Gastroesophageal sphincter (tissue), 4 donors: ENCODE data around the gene C9orf50. TPM values are rescaled to one million over a fixed set of nuclear protein-coding genes. Genes with fewer than 3 reads are reported as not detected.

Experiments
- ATAC-seq: fragments of 150-250 bp; one replicate; pipeline ENCODE4 v1.9.1; 2016; ENCODE audit warnings: mild to moderate bottlenecking, moderate library complexity
- H3K27ac ChIP-seq, 4 donors: fragments of 200-600 bp; sonication (generic) in 3 of 4; 1 replicate in 3 of 4; 2 replicates in 1 of 4; pipeline ENCODE4 v1.5.1; 2016 to 2019
- H3K27me3 ChIP-seq: fragments of 200-600 bp; sonication (generic); one replicate; pipeline ENCODE4 v1.5.1; 2019
- H3K36me3 ChIP-seq, 2 donors: fragments of 200-600 bp; sonication (generic); one replicate each; pipeline ENCODE4 v1.5.1; 2019; ENCODE audit warnings: control low read depth in 1 of 2
- H3K4me1 ChIP-seq, 3 donors: fragments of 200-600 bp; sonication (generic); 1 replicate in 2 of 3; 2 replicates in 1 of 3; pipeline ENCODE4 v1.5.1; 2016 to 2019; ENCODE audit warnings: control low read depth in 2 of 3
- H3K4me3 ChIP-seq, 2 donors: fragments of 200-600 bp; sonication (generic); one replicate each; pipeline ENCODE4 v1.5.1; 2019; ENCODE audit warnings: mild to moderate bottlenecking in 1 of 2, moderate library complexity in 1 of 2
- H3K9me3 ChIP-seq, 3 donors: fragments of 200-600 bp; sonication (generic); one replicate each; pipeline ENCODE4 v1.5.1; 2017 to 2019; ENCODE audit warnings: control low read depth in 2 of 3
- CTCF ChIP-seq, 4 experiments: fragments of 200-600 bp in 2 of 4; fragments of 450-650 bp in 2 of 4; sonication (generic) in 1 of 4; IDR thresholded peaks; one replicate each; pipeline ENCODE4 v1.5.1; 2017 to 2019; ENCODE audit warnings: antibody characterized with exemption in 4 of 4, mild to moderate bottlenecking in 2 of 4, moderate library complexity in 2 of 4
- EP300 ChIP-seq: sonication (generic); formaldehyde crosslinking; IDR thresholded peaks from one replicate; pipeline ENCODE4 v1.6.1; 2017; ENCODE audit warnings: antibody characterized with exemption, mild to moderate bottlenecking
- POLR2A ChIP-seq, 2 donors: fragments of 450-650 bp; IDR thresholded peaks; one replicate each; pipeline ENCODE4 v1.6.1; 2017; ENCODE audit warnings: antibody characterized with exemption in 2 of 2, mild to moderate bottlenecking in 2 of 2, moderate library complexity in 1 of 2
- POLR2AphosphoS5 ChIP-seq: sonication (generic); formaldehyde crosslinking; IDR thresholded peaks from one replicate; pipeline ENCODE4 v1.6.1; 2017; ENCODE audit warnings: antibody characterized with exemption
- WGBS, 2 donors: methylation state at CpG; one replicate each; pipeline ENCODE4 v1.1.5; 2018; ENCODE audit warnings: low coverage in 1 of 2; 5-methylcytosine and 5-hydroxymethylcytosine counted together
- total RNA-seq, 4 donors: library from RNA; depleted of rRNA; stranded (reverse); fragments of >200 nt; gene quantifications; one replicate each; pipeline ENCODE4 v1.1.0, GENCODE V29; 2016

Gene C9orf50
- total RNA-seq, 4 donors from 2014 or later: 0.27 TPM; not detected in 3

GRCh38 chr9:129591916-129592315 is 29.0 kb downstream of the C9orf50 start:
- TF ChIP-seq POLR2AphosphoS5: no peak
- TF ChIP-seq EP300: no peak
- no peak for TF ChIP-seq CTCF (IDR thresholded peaks at IDR 0.05)
- no peak for TF ChIP-seq POLR2A (IDR thresholded peaks at IDR 0.05)
- ATAC-seq: no peak

DNA sequence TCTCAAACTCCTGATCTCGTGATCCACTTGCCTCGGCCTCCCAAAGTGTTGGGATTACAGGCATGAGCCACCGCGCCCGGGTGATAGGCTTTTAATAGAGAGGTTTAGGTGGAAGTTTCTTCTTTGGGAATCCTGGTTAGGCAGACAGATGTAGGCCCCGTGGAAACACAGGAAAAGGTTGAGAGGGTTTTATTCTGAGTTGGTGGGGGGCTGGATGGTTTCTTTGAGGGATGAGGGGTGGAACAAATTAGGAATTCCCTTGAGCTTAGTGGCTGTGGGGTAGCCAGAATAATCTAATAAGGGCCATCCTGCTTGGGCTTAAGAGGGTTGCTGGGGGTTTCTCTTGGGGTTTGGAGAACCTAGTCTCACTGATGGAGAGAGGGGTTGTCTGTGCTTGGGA is 30.4 kb downstream of the C9orf50 start:
- 67% methylated on average over 1 of the region's 6 CpGs; no CpG with 5 or more reads in 1 of the 2 donors for WGBS, 2 donors
- Histone ChIP-seq H3K4me1 (peaks cover 0 to 9% (median 0%) of the 10 kb centered on the region in 3 donors), H3K36me3 (no peaks in the 10 kb centered on the region), H3K4me3 (no peak overlapping the region), H3K27ac (no peak overlapping the region), H3K9me3 (no peaks in the 10 kb centered on the region), H3K27me3 (no peaks in the 10 kb centered on the region)
- no peak for TF ChIP-seq POLR2A (IDR thresholded peaks at IDR 0.05)
- TF ChIP-seq EP300: no peak
- TF ChIP-seq CTCF (IDR thresholded peaks at IDR 0.05): no peak
- no peak for TF ChIP-seq POLR2AphosphoS5
- no peak for ATAC-seq

More at GRCh38 chr9:129591916-129592315, 29.0 kb downstream of the C9orf50 start:
- Histone ChIP-seq H3K4me1 (peaks cover 0 to 17% (median 9%) of the 10 kb centered on the region in 3 donors), H3K27me3 (no peaks in the 10 kb centered on the region), H3K4me3 (no peak overlapping the region), H3K27ac (no peak overlapping the region), H3K9me3 (no peaks in the 10 kb centered on the region), H3K36me3 (no peaks in the 10 kb centered on the region)
- WGBS, 2 donors: 81 to 100% methylated on average over 1 to 3 of the region's 5 CpGs

GRCh38 chr9:129587487-129588262 is 33.2 kb downstream of the C9orf50 start:
- H3K27me3 ChIP-seq: no peaks in the 10 kb centered on the region
- H3K36me3 ChIP-seq: no peaks in the 10 kb centered on the region
- ATAC-seq: no peak
- H3K9me3 ChIP-seq: no peaks in the 10 kb centered on the region
- TF ChIP-seq EP300 (no peak), CTCF (IDR thresholded peaks at IDR 0.05) (no peak), POLR2A (IDR thresholded peaks at IDR 0.05) (no peak), POLR2AphosphoS5 (no peak)
- no peak overlapping the region for H3K4me3 ChIP-seq
- H3K27ac ChIP-seq: peak overlapping the region in 1 of 4 donors; percentile 4
- 79 to 83% methylated on average over 11 to 13 of the region's 23 CpGs for WGBS, 2 donors
- peaks cover 0 to 16% (median 0%) of the 10 kb centered on the region in 3 donors for H3K4me1 ChIP-seq

DNA sequence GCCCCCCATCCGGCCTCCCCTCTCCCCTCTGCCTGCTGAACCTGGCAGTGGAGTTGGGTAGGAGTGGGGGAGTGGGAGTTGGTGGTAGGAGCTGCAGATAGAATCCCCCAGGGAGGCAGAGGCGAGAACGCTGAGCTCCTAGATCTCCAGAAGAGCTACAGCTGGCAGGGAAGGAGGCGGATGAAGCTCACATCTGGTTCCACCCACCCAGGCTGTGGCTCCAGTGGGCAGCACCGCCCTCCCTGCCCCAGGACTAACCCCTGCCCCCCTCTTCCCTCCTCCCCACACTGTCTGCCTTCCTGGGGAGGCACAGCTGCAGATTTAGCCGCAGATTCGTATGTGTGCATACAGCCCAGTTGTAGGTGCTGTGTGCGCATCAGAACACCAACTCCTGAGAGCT is 34.2 kb downstream of the C9orf50 start:
- WGBS, 2 donors: 61% methylated on average over 3 of the region's 8 CpGs; no CpG with 5 or more reads in 1 of the 2 donors
- TF ChIP-seq POLR2A (IDR thresholded peaks at IDR 0.05) (no peak), CTCF (IDR thresholded peaks at IDR 0.05) (no peak), EP300 (no peak), POLR2AphosphoS5 (no peak)
- Histone ChIP-seq H3K27ac (peak overlapping the region in 1 of 4 donors; percentile 4), H3K4me3 (no peak overlapping the region), H3K4me1 (peaks cover 0 to 16% (median 0%) of the 10 kb centered on the region in 3 donors), H3K36me3 (no peaks in the 10 kb centered on the region), H3K27me3 (no peaks in the 10 kb centered on the region), H3K9me3 (no peaks in the 10 kb centered on the region)
- ATAC-seq: no peak

GRCh38 chr9:129586245-129586644 is 34.7 kb downstream of the C9orf50 start:
- Histone ChIP-seq H3K27ac (no peak overlapping the region), H3K36me3 (no peaks in the 10 kb centered on the region), H3K27me3 (no peaks in the 10 kb centered on the region), H3K9me3 (no peaks in the 10 kb centered on the region), H3K4me3 (no peak overlapping the region), H3K4me1 (peaks cover 0 to 16% (median 0%) of the 10 kb centered on the region in 3 donors)
- ATAC-seq: no peak
- no peak for TF ChIP-seq EP300
- TF ChIP-seq POLR2AphosphoS5: no peak
- no peak for TF ChIP-seq CTCF (IDR thresholded peaks at IDR 0.05)
- no peak for TF ChIP-seq POLR2A (IDR thresholded peaks at IDR 0.05)
- WGBS, 2 donors: 100% methylated on average over 1 of the region's 1 CpG; no CpG with 5 or more reads in 1 of the 2 donors
